Heart left ventricle (tissue), 16 donors: Measurements from ENCODE around the gene FUT3. TPM values are rescaled to one million over a fixed set of nuclear protein-coding genes. Genes with fewer than 3 reads are reported as not detected.

Experiments
- ATAC-seq, 4 donors: fragments of 200-7000 bp; cut with Tn5 transposase; one replicate each; pipeline ENCODE4 v1.9.1; 2020 to 2022; ENCODE audit warnings: moderate library complexity in 4 of 4, mild to moderate bottlenecking in 3 of 4, moderate number of reproducible peaks in 1 of 4
- DNase-seq, 5 donors: peaks; one replicate each; pipeline ENCODE4 v3.0.0-alpha.2; 2020
- H3K27ac ChIP-seq, 12 donors: fragments of 200-600 bp; sonication (generic) in 4 of 12; one replicate each; pipeline versions ENCODE4 v1.5.0 to v1.8.0; 2016 to 2022; ENCODE audit warnings: mild to moderate bottlenecking in 2 of 12
- H3K27me3 ChIP-seq, 9 donors: fragments of 200-600 bp; sonication (generic) in 2 of 9; one replicate each; pipeline versions ENCODE4 v1.5.1 to v1.8.0; 2016 to 2022; ENCODE audit warnings: mild to moderate bottlenecking in 3 of 9
- H3K36me3 ChIP-seq, 9 donors: fragments of 200-600 bp; sonication (generic) in 2 of 9; one replicate each; pipeline versions ENCODE4 v1.5.0 to v1.8.0; 2018 to 2022; ENCODE audit warnings: mild to moderate bottlenecking in 2 of 9
- H3K4me1 ChIP-seq, 12 donors: fragments of 200-600 bp; sonication (generic) in 4 of 12; one replicate each; pipeline versions ENCODE4 v1.5.0 to v1.8.0; 2016 to 2022; ENCODE audit warnings: mild to moderate bottlenecking in 3 of 12
- H3K4me3 ChIP-seq, 12 donors: fragments of 200-600 bp; sonication (generic) in 4 of 12; one replicate each; pipeline versions ENCODE4 v1.5.0 to v1.8.0; 2017 to 2022; ENCODE audit warnings: mild to moderate bottlenecking in 9 of 12, moderate library complexity in 4 of 12
- H3K9me3 ChIP-seq, 12 donors: fragments of 200-600 bp; sonication (generic) in 4 of 12; one replicate each; pipeline versions ENCODE4 v1.5.0 to v1.8.0; 2016 to 2022; ENCODE audit warnings: mild to moderate bottlenecking in 1 of 12
- POLR2A ChIP-seq, 2 donors: fragments of 450-650 bp; IDR thresholded peaks; one replicate each; pipeline ENCODE4 v1.6.1; 2017; ENCODE audit warnings: antibody characterized with exemption in 2 of 2, mild to moderate bottlenecking in 2 of 2, moderate library complexity in 2 of 2
- WGBS, 4 donors: extraction: QIAGEN DNeasy Blood & Tissue Kit in 2 of 4; methylation state at CpG; one replicate each; pipeline versions ENCODE4 v1.1.5 to v1.1.7; 2013 to 2018; 5-methylcytosine and 5-hydroxymethylcytosine counted together
- intact Hi-C, 10 donors: fragments of 100-400 bp; cut with DNase I; formaldehyde crosslinking; loops; one replicate each; pipeline versions ENCODE4 v1.11.1 to v1.14.2; 2022
- polyA plus RNA-seq, 2 donors: library from polyadenylated mRNA; stranded (reverse); fragments of 200-250 nt; gene quantifications; one replicate each; pipeline ENCODE4 v1.2.3, GENCODE V29; 2013
- total RNA-seq, 9 donors: library from RNA; depleted of rRNA in 2 of 9; stranded (reverse); fragments of >200 nt in 2 of 9; fragmentation: NEBNext Ultra II Directional in 3 of 9; extraction: Animal tissue kit (Norgen Biotek cat#: 25700) in 3 of 9; gene quantifications; one replicate each; pipeline versions ENCODE4 v1.1.0 to v1.2.4, GENCODE V29; 2016 to 2023
- TF ChIP-seq, protein P1 (sequence below), 12 donors: fragments of 200-600 bp; sonication (generic) in 4 of 12; IDR thresholded peaks; one replicate each; pipeline versions ENCODE4 v1.5.0 to v1.8.0; 2018 to 2022; ENCODE audit warnings: antibody characterized with exemption in 12 of 12, mild to moderate bottlenecking in 5 of 12
- donor health status: ischemic (EF 13 %, LVEDD 7.1; RV severe dilation, severe dysfunction).
- donor health status: healthy with polysubstance abuse.
- donor health status: DM: no; HTN: yes; CAD: no.
- donor health status: DM: no; HTN: no; CAD: no.
- donor health status: ischemic (EF 25% LVEDD 6.9; RV normal size, moderate dysfunction).
- donor health status: ischemic (EF 25% LVEDD 5.7; RV mildly dilated, moderate dysfunction).
- donor health status: healthy.
- donor health status: DM: yes; HTN: yes; CAD: no.
- donor health status: ischemic (EF 35%, LVEDD 5.7; RV mildly dilated, moderate dysfunction).
- donor health status: nonischemic (EF 11% LVEDD 7.7; RV severe dilation, severe dysfunction).
- donor health status: DM: yes; HTN: yes; CAD: no.
- donor health status: PGD.
- donor health status: ischemic (EF 29% LVEDD 5.4; RV normal size, mild dysfunction).
- donor health status: nonischemic (EF 23%, LVEDD 6.1; RV moderate dilation, normal function).

FUT3 gene
- total and polyA plus RNA-seq, 11 donors, result 0.07 TPM; not detected in 10

DNA sequence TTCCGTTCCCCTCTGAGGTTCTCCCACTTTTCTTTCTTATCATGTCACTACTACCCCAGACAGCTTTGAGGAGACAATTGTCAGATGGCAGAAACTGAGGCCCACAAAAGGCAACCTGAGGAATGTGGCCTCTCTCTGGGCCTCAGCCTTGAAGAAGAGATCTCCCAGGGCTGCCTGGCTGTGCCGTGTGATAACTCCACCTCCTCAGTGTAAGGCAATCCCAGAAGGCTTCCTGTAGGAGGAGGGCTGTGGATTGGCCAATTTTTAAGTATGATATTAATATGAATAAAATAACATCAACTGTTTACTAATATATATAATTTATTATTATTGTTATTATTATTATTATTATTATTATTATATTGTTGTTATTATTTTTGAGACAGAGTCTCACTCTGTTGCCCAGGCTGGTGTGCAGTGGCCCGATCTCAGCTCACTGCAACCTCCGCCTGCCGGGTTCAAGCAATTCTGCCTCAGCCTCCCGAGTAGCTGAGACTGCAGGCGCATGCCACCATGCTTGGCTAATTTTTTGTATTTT, 55.8 kb downstream of the FUT3 start:
- intact Hi-C loops, result loop anchor here in 1 of 10 donors (10.0 kb wide), 1 partner anchor 111 kb away; the partner anchor contains the start of genes HSD11B1L and MICOS13
- ATAC-seq (no peak), DNase-seq (no peak)
- Histone ChIP-seq H3K4me3 (no peak overlapping the region), H3K36me3 (no peaks in the 10 kb centered on the region), H3K4me1 (peaks cover 0 to 18% (median 4%) of the 10 kb centered on the region in 12 donors), H3K9me3 (no peaks in the 10 kb centered on the region), H3K27me3 (peaks cover 0 to 15% (median 3%) of the 10 kb centered on the region in 9 donors), H3K27ac (no peak overlapping the region)
- 85 to 94% (median 90%) methylated on average over 7 of the region's 7 CpGs for WGBS, 4 donors
- TF ChIP-seq POLR2A (IDR thresholded peaks at IDR 0.05), result no peak
- TF ChIP-seq, protein P1, sequence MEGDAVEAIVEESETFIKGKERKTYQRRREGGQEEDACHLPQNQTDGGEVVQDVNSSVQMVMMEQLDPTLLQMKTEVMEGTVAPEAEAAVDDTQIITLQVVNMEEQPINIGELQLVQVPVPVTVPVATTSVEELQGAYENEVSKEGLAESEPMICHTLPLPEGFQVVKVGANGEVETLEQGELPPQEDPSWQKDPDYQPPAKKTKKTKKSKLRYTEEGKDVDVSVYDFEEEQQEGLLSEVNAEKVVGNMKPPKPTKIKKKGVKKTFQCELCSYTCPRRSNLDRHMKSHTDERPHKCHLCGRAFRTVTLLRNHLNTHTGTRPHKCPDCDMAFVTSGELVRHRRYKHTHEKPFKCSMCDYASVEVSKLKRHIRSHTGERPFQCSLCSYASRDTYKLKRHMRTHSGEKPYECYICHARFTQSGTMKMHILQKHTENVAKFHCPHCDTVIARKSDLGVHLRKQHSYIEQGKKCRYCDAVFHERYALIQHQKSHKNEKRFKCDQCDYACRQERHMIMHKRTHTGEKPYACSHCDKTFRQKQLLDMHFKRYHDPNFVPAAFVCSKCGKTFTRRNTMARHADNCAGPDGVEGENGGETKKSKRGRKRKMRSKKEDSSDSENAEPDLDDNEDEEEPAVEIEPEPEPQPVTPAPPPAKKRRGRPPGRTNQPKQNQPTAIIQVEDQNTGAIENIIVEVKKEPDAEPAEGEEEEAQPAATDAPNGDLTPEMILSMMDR (IDR thresholded peaks at IDR 0.05), result no peak

DNA sequence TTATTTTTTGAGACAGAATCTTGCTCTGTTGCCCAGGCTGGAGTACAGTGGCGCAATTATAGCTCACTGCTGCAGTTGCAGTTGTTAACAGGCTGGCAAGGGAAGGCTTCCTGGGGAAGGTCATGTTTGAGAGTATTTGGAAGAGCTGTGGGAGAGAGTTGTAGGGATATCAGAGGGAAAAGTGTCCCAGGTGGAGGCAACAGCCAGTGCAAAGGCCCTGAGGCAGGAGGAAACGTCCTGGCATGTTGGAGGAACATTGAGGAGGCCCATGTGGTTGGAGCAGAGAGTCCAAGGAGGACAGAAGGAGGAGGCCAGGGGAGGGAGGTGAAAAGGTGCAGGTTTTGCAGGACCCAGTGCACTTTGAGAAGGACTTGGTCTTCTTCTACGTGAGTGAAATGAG, 58.1 kb downstream of the FUT3 start:
- intact Hi-C loops, result loop anchor here in 3 of 10 donors (5.0 to 10.0 kb wide), 3 partner anchors 71 to 171 kb away; partner anchors contain the start of genes CATSPERD (in 1 of the 3), HSD11B1L (in 1 of the 3), LONP1 (in 1 of the 3) and MICOS13 (in 1 of the 3)

More for the DNA sequence above, 58.1 kb downstream of the FUT3 start:
- DNase-seq, result no peak
- Histone ChIP-seq H3K4me1 (peaks cover 0 to 11% (median 6%) of the 10 kb centered on the region in 12 donors), H3K36me3 (peaks cover 2 to 19% (median 18%) of the 10 kb centered on the region in 9 donors), H3K4me3 (no peak overlapping the region), H3K27ac (no peak overlapping the region), H3K27me3 (no peaks in the 10 kb centered on the region), H3K9me3 (no peaks in the 10 kb centered on the region)
- 82 to 100% (median 89%) methylated on average over 3 of the region's 3 CpGs for WGBS, 4 donors
- ATAC-seq, result no peak
- no peak for TF ChIP-seq POLR2A (IDR thresholded peaks at IDR 0.05)
- TF ChIP-seq, protein P1 (IDR thresholded peaks at IDR 0.05), result no peak

Other genes starting within 250 kb of the FUT3 start
- gene SAFB2, start 228.7 kb downstream of the FUT3 start, total RNA-seq, result 10 to 100 TPM; 14.2 to 56.7 (median 44.2) TPM
- gene SAFB2, start 228.7 kb downstream of the FUT3 start, polyA plus RNA-seq, result 10 to 100 TPM; 32.8 to 49.7 TPM
- 10 to 100 TPM; 22.3 to 59.6 (median 48.0) TPM for gene SAFB, start 228.4 kb downstream of the FUT3 start, total RNA-seq
- gene SAFB, start 228.4 kb downstream of the FUT3 start, polyA plus RNA-seq, result 10 to 100 TPM; 43.5 to 48.9 TPM
- gene MICOS13, start 170.9 kb downstream of the FUT3 start, total RNA-seq, result 100 to 1,000 TPM; 103 to 149 (median 123) TPM
- gene MICOS13, start 170.9 kb downstream of the FUT3 start, polyA plus RNA-seq, result 100 to 1,000 TPM; 178 to 435 TPM
- 10 to 100 TPM in 2 of 9 donors, 1 to 10 TPM in 7; 3.7 to 14.4 (median 5.2) TPM for gene HSD11B1L, start 170.4 kb downstream of the FUT3 start, total RNA-seq
- 1 to 10 TPM; 5.4 to 6.6 TPM for gene HSD11B1L, start 170.4 kb downstream of the FUT3 start, polyA plus RNA-seq
- 100 to 1,000 TPM; 255 to 475 (median 365) TPM for gene RPL36, start 161.2 kb downstream of the FUT3 start, total RNA-seq
- gene RPL36, start 161.2 kb downstream of the FUT3 start, polyA plus RNA-seq, result 100 to 1,000 TPM; 851 to 981 TPM
- 100 to 1,000 TPM in 2 of 9 donors, 10 to 100 TPM in 7; 61.2 to 108 (median 88.6) TPM for gene LONP1, start 131.3 kb downstream of the FUT3 start, total RNA-seq
- gene LONP1, start 131.3 kb downstream of the FUT3 start, polyA plus RNA-seq, result 100 to 1,000 TPM in 1 of 2 donors, 10 to 100 TPM in 1; 97.6 to 123 TPM
- gene CATSPERD, start 130.8 kb downstream of the FUT3 start, total RNA-seq, result not detected
- not detected for gene CATSPERD, start 130.8 kb downstream of the FUT3 start, polyA plus RNA-seq
- 1 to 10 TPM in 5 of 9 donors, under 1 TPM in 2, not detected in 2; 0.96 to 1.9 (median 1.3) TPM for gene PRR22, start 66.7 kb downstream of the FUT3 start, total RNA-seq
- 1 to 10 TPM in 1 of 2 donors, under 1 TPM in 1; 0.91 to 1.1 TPM for gene PRR22, start 66.7 kb downstream of the FUT3 start, polyA plus RNA-seq
- gene DUS3L, start 60.3 kb downstream of the FUT3 start, total RNA-seq, result 10 to 100 TPM; 12.0 to 19.9 (median 15.3) TPM
- 10 to 100 TPM; 17.3 to 20.7 TPM for gene DUS3L, start 60.3 kb downstream of the FUT3 start, polyA plus RNA-seq
- gene NRTN, start 46.4 kb downstream of the FUT3 start, total RNA-seq, result 10 to 100 TPM in 7 of 9 donors, 1 to 10 TPM in 2; 8.0 to 54.2 (median 17.2) TPM
- gene NRTN, start 46.4 kb downstream of the FUT3 start, polyA plus RNA-seq, result 10 to 100 TPM; 18.2 to 34.5 TPM
- not detected for gene FUT6, start 11.7 kb downstream of the FUT3 start, total RNA-seq
- not detected for gene FUT6, start 11.7 kb downstream of the FUT3 start, polyA plus RNA-seq
- gene FUT5, start 19.1 kb upstream of the FUT3 start, total RNA-seq, result not detected
- not detected for gene FUT5, start 19.1 kb upstream of the FUT3 start, polyA plus RNA-seq
- gene NDUFA11, start 52.3 kb upstream of the FUT3 start, total RNA-seq, result 100 to 1,000 TPM; 388 to 533 (median 476) TPM
- gene NDUFA11, start 52.3 kb upstream of the FUT3 start, polyA plus RNA-seq, result 100 to 1,000 TPM; 791 to 945 TPM
- gene VMAC, start 53.4 kb upstream of the FUT3 start, total RNA-seq, result 1 to 10 TPM; 1.7 to 3.9 (median 2.3) TPM
- 1 to 10 TPM; 1.3 to 3.8 TPM for gene VMAC, start 53.4 kb upstream of the FUT3 start, polyA plus RNA-seq
- 1 to 10 TPM; 1.2 to 6.2 (median 3.3) TPM for gene CAPS, start 62.8 kb upstream of the FUT3 start, total RNA-seq
- gene CAPS, start 62.8 kb upstream of the FUT3 start, polyA plus RNA-seq, result 1 to 10 TPM; 2.4 to 4.8 TPM
- 10 to 100 TPM; 48.9 to 80.7 (median 58.0) TPM for gene RANBP3, start 126.7 kb upstream of the FUT3 start, total RNA-seq
- gene RANBP3, start 126.7 kb upstream of the FUT3 start, polyA plus RNA-seq, result 10 to 100 TPM; 29.4 to 59.7 TPM